Neural crest cell (in vitro differentiated cells): ENCODE data around the gene SPOPL. TPM values are rescaled to one million over a fixed set of nuclear protein-coding genes. Genes with fewer than 3 reads are reported as not detected.

Experiments
- DNase-seq: peaks from one replicate; pipeline ENCODE4 v3.0.0; 2021; ENCODE audit warnings: low read depth, mixed read lengths, low spot score
- H3K27ac Mint-ChIP-seq: one replicate; pipeline ENCODE4 v1.8.0; 2021; ENCODE audit warnings: mild to moderate bottlenecking, mixed read lengths; ENCODE audit not compliant: unreplicated experiment
- H3K27me3 Mint-ChIP-seq: 2 replicates; pipeline ENCODE4 v1.8.0; 2021; ENCODE audit warnings: low read depth, mild to moderate bottlenecking, mixed read lengths
- H3K36me3 Mint-ChIP-seq: 2 replicates; pipeline ENCODE4 v1.8.0; 2021; ENCODE audit warnings: low read depth, mild to moderate bottlenecking, mixed read lengths
- H3K4me1 Mint-ChIP-seq: 2 replicates; pipeline ENCODE4 v1.8.0; 2021; ENCODE audit warnings: mixed read lengths
- H3K4me3 Mint-ChIP-seq: one replicate; pipeline ENCODE4 v1.8.0; 2021; ENCODE audit warnings: mild to moderate bottlenecking, mixed read lengths
- H3K9me3 Mint-ChIP-seq: 2 replicates; pipeline ENCODE4 v1.8.0; 2021; ENCODE audit warnings: mixed read lengths
- total RNA-seq: library from RNA; stranded (reverse); gene quantifications from 2 replicates; pipeline ENCODE4 v1.2.1, GENCODE V29; 2021
- TF ChIP-seq, protein P1 (sequence below): fragments of 200-600 bp; sonication (generic); conservative IDR thresholded peaks from 2 replicates; pipeline ENCODE4 v1.5.0; 2021; ENCODE audit warnings: antibody characterized with exemption, mild to moderate bottlenecking

Gene SPOPL
- total RNA-seq, 1 donor from 2014 or later = 18.0 TPM

DNA sequence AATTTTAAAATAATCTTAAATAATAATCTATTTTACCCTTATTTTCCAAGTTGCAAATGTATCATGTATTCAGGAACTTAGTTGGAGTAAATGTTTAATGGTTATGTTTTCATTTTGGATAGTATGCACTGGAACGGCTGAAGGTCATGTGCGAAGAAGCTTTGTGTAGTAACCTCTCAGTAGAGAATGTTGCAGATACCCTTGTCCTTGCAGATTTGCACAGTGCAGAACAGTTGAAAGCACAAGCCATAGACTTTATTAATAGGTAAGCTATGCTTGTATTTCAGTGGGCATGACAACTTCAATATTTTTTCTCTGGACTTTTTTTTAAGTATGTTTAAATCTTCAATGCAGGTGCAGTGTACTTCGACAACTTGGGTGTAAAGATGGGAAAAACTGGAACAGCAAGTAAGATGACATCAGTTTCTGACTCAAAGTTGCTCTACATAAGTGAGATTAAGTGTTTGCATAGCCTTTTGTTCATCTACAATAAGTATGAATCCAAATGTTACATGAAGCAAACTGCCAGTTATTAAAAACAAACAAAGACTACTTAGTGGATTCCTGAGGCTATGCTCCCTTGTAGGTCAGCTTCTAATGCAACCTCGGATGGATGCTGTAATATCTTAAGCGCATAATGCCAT, 63.1 kb downstream of the SPOPL start:
- no peak for DNase-seq
- no peaks in the 10 kb centered on the region for H3K27me3 Mint-ChIP-seq
- H3K9me3 Mint-ChIP-seq = no peaks in the 10 kb centered on the region
- H3K4me3 Mint-ChIP-seq = no peak overlapping the region
- no peaks in the 10 kb centered on the region for H3K4me1 Mint-ChIP-seq
- peaks cover 21% of the 10 kb centered on the region for H3K36me3 Mint-ChIP-seq
- TF ChIP-seq, protein P1, sequence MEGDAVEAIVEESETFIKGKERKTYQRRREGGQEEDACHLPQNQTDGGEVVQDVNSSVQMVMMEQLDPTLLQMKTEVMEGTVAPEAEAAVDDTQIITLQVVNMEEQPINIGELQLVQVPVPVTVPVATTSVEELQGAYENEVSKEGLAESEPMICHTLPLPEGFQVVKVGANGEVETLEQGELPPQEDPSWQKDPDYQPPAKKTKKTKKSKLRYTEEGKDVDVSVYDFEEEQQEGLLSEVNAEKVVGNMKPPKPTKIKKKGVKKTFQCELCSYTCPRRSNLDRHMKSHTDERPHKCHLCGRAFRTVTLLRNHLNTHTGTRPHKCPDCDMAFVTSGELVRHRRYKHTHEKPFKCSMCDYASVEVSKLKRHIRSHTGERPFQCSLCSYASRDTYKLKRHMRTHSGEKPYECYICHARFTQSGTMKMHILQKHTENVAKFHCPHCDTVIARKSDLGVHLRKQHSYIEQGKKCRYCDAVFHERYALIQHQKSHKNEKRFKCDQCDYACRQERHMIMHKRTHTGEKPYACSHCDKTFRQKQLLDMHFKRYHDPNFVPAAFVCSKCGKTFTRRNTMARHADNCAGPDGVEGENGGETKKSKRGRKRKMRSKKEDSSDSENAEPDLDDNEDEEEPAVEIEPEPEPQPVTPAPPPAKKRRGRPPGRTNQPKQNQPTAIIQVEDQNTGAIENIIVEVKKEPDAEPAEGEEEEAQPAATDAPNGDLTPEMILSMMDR = no peak
- H3K27ac Mint-ChIP-seq = no peak overlapping the region

DNA sequence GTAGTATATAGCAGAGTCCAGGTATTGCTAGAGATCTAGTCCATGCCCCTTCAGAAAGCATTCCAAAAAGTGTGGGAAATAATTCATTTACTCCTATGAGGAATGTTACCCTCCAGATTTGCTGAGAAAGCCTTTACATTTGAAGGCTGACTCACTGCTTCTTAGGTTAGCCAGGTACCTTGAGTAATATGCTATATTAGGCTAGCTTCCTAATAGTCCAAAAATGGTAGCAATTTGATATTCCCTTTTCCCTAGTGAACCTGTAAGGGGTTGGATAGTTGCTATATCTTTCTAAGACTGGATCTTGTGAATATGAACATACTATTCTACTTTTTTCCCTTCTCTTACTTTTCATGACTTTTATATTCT, 63.6 kb downstream of the SPOPL start:
- Mint-ChIP-seq H3K27me3 (no peaks in the 10 kb centered on the region), H3K36me3 (peaks cover 20% of the 10 kb centered on the region), H3K27ac (no peak overlapping the region), H3K4me1 (no peaks in the 10 kb centered on the region), H3K4me3 (no peak overlapping the region), H3K9me3 (no peaks in the 10 kb centered on the region)
- TF ChIP-seq, protein P1 = no peak
- no peak for DNase-seq

DNA sequence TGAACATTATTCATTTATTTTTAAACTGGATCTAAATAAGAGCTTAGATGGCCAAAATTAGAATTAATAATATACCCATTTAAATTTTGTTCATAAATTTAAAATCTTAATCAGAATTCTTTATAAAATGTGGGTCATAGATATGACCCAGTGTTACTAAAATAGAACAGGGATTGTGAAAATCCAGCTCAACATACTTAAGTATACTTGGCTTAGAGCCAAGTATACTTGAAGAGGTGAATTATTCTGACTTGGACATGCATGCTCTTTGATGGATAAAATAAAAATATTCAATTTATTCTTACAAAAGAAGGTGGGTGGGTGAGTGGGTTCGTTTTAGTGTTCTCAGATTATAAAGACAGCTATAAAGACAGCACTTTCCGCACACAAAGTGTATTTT, 70.7 kb downstream of the SPOPL start:
- H3K36me3 Mint-ChIP-seq = peaks cover 34% of the 10 kb centered on the region
- DNase-seq = no peak
- no peaks in the 10 kb centered on the region for H3K27me3 Mint-ChIP-seq
- no peaks in the 10 kb centered on the region for H3K4me1 Mint-ChIP-seq
- TF ChIP-seq, protein P1 = no peak
- no peak overlapping the region for H3K4me3 Mint-ChIP-seq
- H3K27ac Mint-ChIP-seq = no peak overlapping the region
- H3K9me3 Mint-ChIP-seq = peaks cover 7% of the 10 kb centered on the region

DNA sequence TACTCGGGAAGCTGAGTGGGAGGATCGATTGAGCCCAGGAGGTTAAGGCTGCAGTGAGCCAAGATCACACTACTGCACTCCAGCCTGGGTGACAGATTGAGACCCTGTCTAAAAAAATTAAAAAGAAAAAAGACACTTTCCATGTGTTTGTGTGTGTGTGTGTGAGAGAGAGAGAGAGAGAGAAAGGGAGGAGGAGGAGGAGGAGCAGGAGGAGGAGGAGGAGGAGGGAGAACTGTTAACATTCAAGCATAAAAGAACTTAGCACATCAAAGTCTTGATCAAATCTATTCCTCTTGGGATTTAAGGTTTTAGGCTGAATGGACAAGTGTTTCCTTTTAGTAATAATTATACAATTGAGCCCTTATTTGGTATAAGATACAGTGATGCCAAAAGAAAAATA, 75.5 kb downstream of the SPOPL start:
- TF ChIP-seq, protein P1 = no peak
- peaks cover 45% of the 10 kb centered on the region for H3K36me3 Mint-ChIP-seq
- H3K27ac Mint-ChIP-seq = no peak overlapping the region
- no peaks in the 10 kb centered on the region for H3K4me1 Mint-ChIP-seq
- no peak for DNase-seq
- peaks cover 14% of the 10 kb centered on the region for H3K9me3 Mint-ChIP-seq
- H3K4me3 Mint-ChIP-seq = no peak overlapping the region
- no peaks in the 10 kb centered on the region for H3K27me3 Mint-ChIP-seq

DNA sequence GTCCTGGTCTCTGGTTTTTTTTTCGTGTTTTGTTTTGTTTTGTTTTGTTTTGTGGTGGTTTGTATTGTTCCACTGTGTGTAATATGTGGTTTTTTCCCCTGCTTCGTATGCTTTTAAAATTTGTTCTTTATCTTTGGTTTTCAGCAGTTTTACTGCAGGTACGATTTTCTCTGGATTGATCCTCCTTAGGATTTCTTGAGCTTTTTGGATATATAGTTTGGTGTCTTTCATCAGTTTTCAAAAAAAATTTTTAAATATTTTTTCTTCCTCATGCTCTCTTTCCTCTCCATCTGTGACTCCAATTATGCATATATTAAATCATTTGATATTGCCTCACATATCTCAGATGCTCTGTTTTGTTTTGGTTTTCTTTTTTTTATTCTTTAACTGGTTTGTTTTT, 78.0 kb downstream of the SPOPL start:
- TF ChIP-seq, protein P1 = no peak
- no peaks in the 10 kb centered on the region for H3K4me1 Mint-ChIP-seq
- peaks cover 10% of the 10 kb centered on the region for H3K9me3 Mint-ChIP-seq
- H3K36me3 Mint-ChIP-seq = peaks cover 44% of the 10 kb centered on the region
- no peak overlapping the region for H3K4me3 Mint-ChIP-seq
- no peak overlapping the region for H3K27ac Mint-ChIP-seq
- H3K27me3 Mint-ChIP-seq = no peaks in the 10 kb centered on the region
- DNase-seq = no peak
